Measurements from ENCODE around the gene ADAM12.
"Not testable (repeated sequence)": the region's sequence is repeated elsewhere in the genome, so short reads cannot be mapped to it uniquely, and the experiment has no call there.

The ADAM12 gene

DNA sequence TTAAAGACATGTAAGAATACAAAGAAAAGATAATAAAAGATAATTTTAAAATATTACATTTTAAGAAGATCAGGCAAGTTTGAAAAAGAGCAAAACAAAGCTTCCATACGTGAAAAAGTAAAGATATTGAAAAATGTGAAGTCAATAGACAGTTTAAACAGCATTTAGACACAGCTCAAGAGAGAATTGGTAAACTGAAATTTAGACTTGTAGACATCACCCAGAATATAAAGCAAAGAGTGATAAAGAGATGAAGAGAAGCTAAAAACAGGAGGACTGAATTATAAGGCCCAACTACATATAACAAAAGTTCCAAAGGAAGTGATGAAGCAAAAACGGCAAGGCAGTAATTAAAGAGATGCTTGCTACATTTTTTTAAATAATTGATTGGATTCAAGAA, 13.8 kb downstream of the ADAM12 start:
- DNase-seq = no peak

GRCh38 chr10:126373972-126374371, 14.3 kb downstream of the ADAM12 start:
- peak; percentile 96 for DNase-seq

GRCh38 chr10:126373147-126373546, 15.1 kb downstream of the ADAM12 start:
- DNase-seq = peak; percentile 58

GRCh38 chr10:126372396-126372795, 15.9 kb downstream of the ADAM12 start:
- no peak for DNase-seq

GRCh38 chr10:126369125-126369710, 19.1 kb downstream of the ADAM12 start:
- no peak for DNase-seq

- no peak for DNase-seq
Observed at GRCh38 chr10:126357169-126357568, 31.1 kb downstream of the ADAM12 start.

- DNase-seq = no peak
Observed at GRCh38 chr10:126353666-126354065, 34.6 kb downstream of the ADAM12 start.

- no peak for DNase-seq
Observed at GRCh38 chr10:126352453-126352852, 35.8 kb downstream of the ADAM12 start.

DNA sequence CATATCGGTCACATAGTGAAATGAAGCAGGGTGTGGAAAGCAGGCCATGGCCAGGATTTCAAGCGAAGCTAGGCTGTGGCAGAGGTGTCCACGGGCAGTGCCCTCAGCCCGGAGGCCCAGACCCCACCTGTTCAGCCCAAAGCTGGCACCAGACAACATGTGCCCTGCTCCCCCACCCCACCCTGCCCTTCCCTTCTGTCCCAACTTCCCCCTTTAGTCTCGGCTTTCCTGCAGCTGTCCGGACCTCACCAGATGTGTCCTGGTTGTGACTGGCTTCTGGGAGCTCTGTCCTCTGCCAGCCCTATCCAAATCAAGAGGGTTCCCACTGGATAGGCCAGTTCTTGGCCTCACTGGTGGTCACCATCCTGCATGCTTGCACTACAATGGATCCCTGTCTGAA, 37.3 kb downstream of the ADAM12 start:
- DNase-seq = no peak

- DNase-seq = peak; percentile 92
Observed at GRCh38 chr10:126350216-126350992, 37.9 kb downstream of the ADAM12 start.

- DNase-seq = no peak
Observed at GRCh38 chr10:126349676-126350075, 38.6 kb downstream of the ADAM12 start.

GRCh38 chr10:126349101-126349500, 39.2 kb downstream of the ADAM12 start:
- no peak for DNase-seq

DNA sequence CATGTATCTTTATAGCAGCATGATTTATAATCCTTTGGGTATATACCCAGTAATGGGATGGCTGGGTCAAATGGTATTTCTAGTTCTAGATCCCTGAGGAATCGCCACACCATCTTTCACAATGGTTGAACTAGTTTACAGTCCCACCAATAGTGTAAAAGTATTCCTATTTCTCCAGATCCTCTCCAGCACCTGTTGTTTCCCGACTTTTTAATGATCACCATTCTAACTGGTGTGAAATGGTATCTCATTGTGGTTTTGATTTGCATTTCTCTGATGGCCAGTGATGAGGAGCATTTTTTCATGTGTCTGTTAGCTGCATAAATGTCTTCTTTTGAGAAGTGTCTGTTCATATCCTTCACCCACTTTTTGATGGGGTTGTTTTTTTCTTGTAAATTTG, 44.8 kb downstream of the ADAM12 start:
- DNase-seq = not testable (repeated sequence)

DNA sequence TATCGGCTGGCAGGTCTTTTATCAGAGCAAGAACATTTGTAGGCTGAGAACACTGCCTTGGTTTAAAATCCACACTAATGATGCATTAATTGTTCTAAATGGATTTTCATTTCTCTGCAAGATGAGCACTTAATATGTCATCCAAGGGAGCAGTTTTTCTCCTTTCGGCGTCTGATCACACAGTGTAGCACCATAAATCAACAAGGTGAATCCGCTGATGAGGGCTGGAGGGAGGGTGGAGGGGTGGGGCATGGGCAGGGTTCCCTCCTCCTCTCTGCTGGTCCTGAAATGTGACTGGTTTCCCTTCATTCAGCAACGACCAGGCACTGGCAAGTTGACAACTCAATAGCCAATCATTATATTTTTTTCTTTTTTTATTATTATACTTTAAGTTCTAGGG, 45.6 kb downstream of the ADAM12 start:
- DNase-seq = no peak

DNA sequence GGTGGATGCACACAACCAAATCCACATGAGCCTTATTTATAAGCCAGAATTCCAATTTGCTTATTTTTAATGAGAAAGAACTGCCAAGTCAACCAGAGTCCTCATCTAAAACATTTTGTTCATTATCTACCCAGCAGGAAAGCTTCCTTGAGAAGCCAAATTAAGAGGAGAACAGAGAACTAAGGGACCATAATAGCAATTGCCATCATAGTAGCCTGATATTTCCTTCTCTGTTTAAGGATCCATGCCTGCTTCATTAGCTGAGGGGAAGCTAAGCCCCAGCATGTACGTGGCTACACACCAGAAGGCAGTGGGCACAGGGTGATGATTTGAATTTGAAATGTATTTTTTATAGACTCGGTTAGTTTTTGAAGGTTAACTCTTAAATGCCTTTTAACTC, 46.8 kb downstream of the ADAM12 start:
- DNase-seq = no peak

DNA sequence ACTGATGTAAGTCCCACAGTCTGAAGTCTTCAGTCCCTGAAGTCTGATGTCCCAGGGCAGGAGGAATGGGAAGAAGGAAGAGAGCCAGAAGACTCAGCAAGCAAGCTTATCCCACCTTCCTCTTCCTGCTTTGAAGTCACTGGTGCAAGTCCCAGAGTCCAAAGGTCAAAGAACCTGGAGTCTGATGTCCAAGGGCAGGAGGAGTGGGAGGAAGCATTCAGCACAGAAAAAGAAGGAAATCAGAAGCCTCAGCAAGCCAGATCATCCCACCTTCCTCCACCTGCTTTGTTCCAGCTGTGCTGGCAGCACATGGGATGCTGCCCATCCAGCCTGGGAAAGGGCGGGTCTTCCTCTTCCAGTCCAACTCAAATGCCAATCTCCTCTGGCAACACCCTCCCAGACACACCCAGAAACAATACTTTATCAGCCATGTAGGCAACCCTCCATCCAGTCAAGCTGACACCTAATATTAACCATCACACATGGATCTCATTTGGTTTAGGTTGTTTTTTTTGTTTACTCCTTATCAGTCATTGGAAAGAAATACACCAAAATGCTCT, 50.9 kb downstream of the ADAM12 start:
- DNase-seq = no peak

DNA sequence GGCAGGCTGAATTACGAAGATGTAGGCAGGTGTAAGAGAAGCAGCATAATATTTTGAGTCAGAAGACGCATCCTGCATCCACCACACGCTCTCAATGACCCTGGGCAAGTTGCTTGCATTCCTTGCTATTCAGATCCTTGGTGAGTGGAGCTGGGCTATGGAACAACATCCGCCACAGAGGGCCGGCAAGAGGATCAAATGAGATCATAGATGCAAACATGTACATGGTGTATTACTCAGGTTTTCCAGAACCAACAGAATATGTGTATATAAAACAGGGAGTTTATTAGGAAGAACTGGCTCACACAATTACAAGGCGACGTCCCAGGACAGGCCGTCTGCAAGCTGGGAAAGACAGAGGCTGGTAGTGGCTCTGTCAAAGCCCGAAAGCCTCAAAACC, 51.5 kb downstream of the ADAM12 start:
- no peak for DNase-seq

- DNase-seq = no peak
Observed at GRCh38 chr10:126334272-126334671, 54.0 kb downstream of the ADAM12 start.

GRCh38 chr10:126332576-126332975, 55.7 kb downstream of the ADAM12 start:
- no peak for DNase-seq

DNA sequence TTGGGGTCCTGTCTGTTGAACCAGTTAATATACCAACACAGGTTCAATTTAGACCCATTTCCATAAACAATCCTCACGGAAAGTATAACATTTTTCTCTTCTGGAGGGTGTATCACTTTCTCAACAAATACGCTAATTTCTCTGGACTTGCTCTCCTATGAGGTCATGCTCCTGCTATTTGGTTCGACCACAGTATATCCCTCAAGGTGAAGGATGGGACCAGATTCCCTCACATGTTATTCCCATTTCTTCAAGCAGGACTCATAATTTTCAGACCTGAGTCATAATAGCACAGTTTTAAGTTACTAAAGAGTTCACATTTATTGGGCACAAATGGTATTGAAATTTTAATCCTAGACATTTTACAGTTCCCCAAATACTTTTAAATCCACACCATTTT, 57.2 kb downstream of the ADAM12 start:
- DNase-seq = peak; percentile 51

GRCh38 chr10:126324826-126325225, 63.5 kb downstream of the ADAM12 start:
- no peak for DNase-seq

DNA sequence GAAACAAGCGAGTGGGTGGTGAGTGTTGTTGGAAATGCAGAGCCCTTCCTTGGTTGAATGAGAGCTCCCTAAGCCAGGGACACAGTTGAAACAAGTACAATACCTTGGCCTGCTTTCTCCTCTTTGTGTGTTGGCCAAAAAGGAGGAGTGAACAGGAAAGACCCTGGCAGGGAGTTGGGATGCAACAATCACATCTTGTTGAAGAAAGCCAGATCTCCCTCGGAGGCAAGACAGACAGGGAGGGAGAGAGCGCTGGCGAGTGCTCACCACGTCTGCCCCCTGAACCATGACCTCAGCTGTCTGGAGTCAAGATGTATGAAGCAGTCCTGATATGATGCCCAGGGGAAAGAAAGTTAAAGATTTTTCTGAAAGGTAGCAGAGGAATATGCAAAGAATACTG, 66.8 kb downstream of the ADAM12 start:
- DNase-seq = no peak

- no peak for DNase-seq
Observed at GRCh38 chr10:126317751-126318150, 70.5 kb downstream of the ADAM12 start.

- DNase-seq = peak; percentile 81
Observed at GRCh38 chr10:126315494-126316177, 72.6 kb downstream of the ADAM12 start.
